ENCODE data around the gene KRTAP9-8.

DNA sequence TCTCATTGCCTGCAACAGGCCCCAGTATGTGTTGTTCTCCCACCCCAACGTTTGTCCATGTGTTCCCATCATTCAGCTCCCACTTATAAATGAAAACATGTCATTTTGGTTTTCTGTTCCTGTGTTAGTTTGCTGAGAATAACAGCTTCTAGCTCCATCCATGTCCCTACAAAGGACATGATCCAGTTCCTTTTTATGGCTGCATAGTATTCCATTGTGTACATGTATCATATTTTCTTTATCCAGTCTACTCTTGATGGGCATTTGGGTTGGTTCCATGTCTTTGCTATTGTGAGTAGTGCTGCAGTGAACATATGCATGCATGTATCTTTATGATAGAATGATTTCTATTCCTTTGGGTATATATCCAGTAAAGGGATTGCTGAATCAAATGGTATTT is 22.1 kb upstream of the KRTAP9-8 start:
- TF ChIP-seq, protein P1, sequence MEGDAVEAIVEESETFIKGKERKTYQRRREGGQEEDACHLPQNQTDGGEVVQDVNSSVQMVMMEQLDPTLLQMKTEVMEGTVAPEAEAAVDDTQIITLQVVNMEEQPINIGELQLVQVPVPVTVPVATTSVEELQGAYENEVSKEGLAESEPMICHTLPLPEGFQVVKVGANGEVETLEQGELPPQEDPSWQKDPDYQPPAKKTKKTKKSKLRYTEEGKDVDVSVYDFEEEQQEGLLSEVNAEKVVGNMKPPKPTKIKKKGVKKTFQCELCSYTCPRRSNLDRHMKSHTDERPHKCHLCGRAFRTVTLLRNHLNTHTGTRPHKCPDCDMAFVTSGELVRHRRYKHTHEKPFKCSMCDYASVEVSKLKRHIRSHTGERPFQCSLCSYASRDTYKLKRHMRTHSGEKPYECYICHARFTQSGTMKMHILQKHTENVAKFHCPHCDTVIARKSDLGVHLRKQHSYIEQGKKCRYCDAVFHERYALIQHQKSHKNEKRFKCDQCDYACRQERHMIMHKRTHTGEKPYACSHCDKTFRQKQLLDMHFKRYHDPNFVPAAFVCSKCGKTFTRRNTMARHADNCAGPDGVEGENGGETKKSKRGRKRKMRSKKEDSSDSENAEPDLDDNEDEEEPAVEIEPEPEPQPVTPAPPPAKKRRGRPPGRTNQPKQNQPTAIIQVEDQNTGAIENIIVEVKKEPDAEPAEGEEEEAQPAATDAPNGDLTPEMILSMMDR (IDR thresholded peaks at IDR 0.05; ENCODE audit: control extremely low read depth in 1 of 3, insufficient read depth in 1 of 3, low read depth in 1 of 3, low read length in 3 of 3) = no peak
- TF ChIP-seq EGR1 (IDR thresholded peaks at IDR 0.05; ENCODE audit: borderline replicate concordance, low read depth, low read length) = no peak
- no peak for TF ChIP-seq POLR2A (IDR thresholded peaks at IDR 0.05; ENCODE audit: control extremely low read depth in 1 of 2, low read depth in 2 of 2, low read length in 2 of 2)
- no peak for TF ChIP-seq POLR2AphosphoS5 (IDR thresholded peaks at IDR 0.05; ENCODE audit: low read depth, low read length)
- TF ChIP-seq RAD21 (IDR thresholded peaks at IDR 0.05 in 1 of 2, conservative IDR thresholded peaks at IDR 0.05 in 1 of 2; ENCODE audit: low read depth in 2 of 2, low read length in 2 of 2) = no peak
- no peak for TF ChIP-seq RFX5 (IDR thresholded peaks at IDR 0.05; ENCODE audit: borderline replicate concordance, low read depth, low read length)
- TF ChIP-seq TBP (IDR thresholded peaks at IDR 0.05; ENCODE audit: low read depth, low read length) = no peak
- no peak for TF ChIP-seq ASH2L (IDR thresholded peaks at IDR 0.05; ENCODE audit: low read length)
- no peak for TF ChIP-seq CHD2 (IDR thresholded peaks at IDR 0.05; ENCODE audit: low read length)

Measured in H1 (cell line).